Measurements from ENCODE around the gene MAPK1IP1L. TPM values are rescaled to one million over a fixed set of nuclear protein-coding genes. Genes with fewer than 3 reads are reported as not detected.

The MAPK1IP1L gene
- total and polyA plus RNA-seq, 2 of the 4 experiments (the other 2 are of a cell fraction) = 44.8 to 168 TPM

- Histone ChIP-seq H3K4ac (ENCODE audit: low read depth, low read length) (no peak overlapping the region), H3K9me1 (ENCODE audit: insufficient read depth, low read length) (peaks cover 7% of the 10 kb centered on the region; the same call in 1 of the 2 replicates), H3K27ac (ENCODE audit: insufficient read depth, low read length) (no peak overlapping the region), H3K23ac (ENCODE audit: low read depth, low read length) (no peak overlapping the region), H3K27me3 (ENCODE audit: control insufficient read depth, insufficient read depth, low read length) (no peaks in the 10 kb centered on the region), H3K18ac (ENCODE audit: low read depth, low read length) (no peak overlapping the region), H2BK20ac (ENCODE audit: low read depth, low read length) (no peak overlapping the region), H4K8ac (ENCODE audit: low read depth in 2 of 2, low read length in 2 of 2) (no peak overlapping the region), H2BK5ac (ENCODE audit: low read depth, low read length, poor library complexity, severe bottlenecking) (no peak overlapping the region), H2AK9ac (replicated peaks; ENCODE audit: low read depth, low read length, poor library complexity) (no peak overlapping the region), H3K14ac (replicated peaks; ENCODE audit: low read depth, low read length) (no peak overlapping the region), H3K4me2 (ENCODE audit: low read depth, low read length) (no peak overlapping the region), H3K9ac (ENCODE audit: low read depth, low read length) (no peak overlapping the region), H2BK15ac (ENCODE audit: low read depth, low read length) (no peak overlapping the region), H4K5ac (ENCODE audit: low read depth, low read length) (no peak overlapping the region), H2AFZ (replicated peaks; ENCODE audit: low read length, poor library complexity) (no peak overlapping the region), H4K91ac (ENCODE audit: insufficient read depth, low read depth, low read length) (no peak overlapping the region), H3K79me1 (ENCODE audit: low read depth in 1 of 2, low read length in 2 of 2) (peaks cover 18 to 50% of the 10 kb centered on the region in 2 experiments), H3K4me3 (ENCODE audit: insufficient read depth, low read depth, low read length) (no peak overlapping the region), H3K36me3 (ENCODE audit: control insufficient read depth, insufficient read depth, low read length) (peaks cover 31% of the 10 kb centered on the region), H3K4me1 (ENCODE audit: control insufficient read depth, insufficient read depth, low read length) (peaks cover 2% of the 10 kb centered on the region), H2AK5ac (ENCODE audit: low read depth, low read length) (no peak overlapping the region), H2BK120ac (ENCODE audit: low read depth, low read length) (no peak overlapping the region), H4K20me1 (ENCODE audit: insufficient read depth, low read length) (peaks cover 79% of the 10 kb centered on the region), H3K56ac (ENCODE audit: extremely low read depth, insufficient read depth, low read length) (no peak overlapping the region), H3K9me3 (ENCODE audit: control insufficient read depth, insufficient read depth, low read length) (peaks cover 3% of the 10 kb centered on the region; the same call in 1 of the 2 replicates)
- in situ Hi-C loops (cut with MboI; ENCODE audit: low sequenced_read_pairs) = no loop called here
- dilution Hi-C loops (cut with HindIII; ENCODE audit: low sequenced_read_pairs, unreplicated experiment) = no loop called here
- CTCF ChIA-PET = interaction anchor here (0.5 kb wide), 1 partner anchor 20 kb away, joined by 4 read pairs; no protein-coding TSS in a partner anchor
- WGBS, 2 experiments (ENCODE audit: extremely low coverage in 2 of 2, insufficient read length in 1 of 2) = 100% methylated on average over 2 of the region's 5 CpGs; no CpG with 5 or more reads in 1 of the 2 experiments
- peak; percentile 35; the same call in 1 of the 2 replicates for ATAC-seq (ENCODE audit: low read depth)
- intact Hi-C loops (cut with micrococcal nuclease) = no loop called here
- DNase-seq = no peak
- TF ChIP-seq MXI1 (IDR thresholded peaks at IDR 0.05; ENCODE audit: borderline replicate concordance, low read depth, low read length) (no peak), MAFK (IDR thresholded peaks at IDR 0.05; ENCODE audit: low read depth, low read length) (no peak), RFX5 (IDR thresholded peaks at IDR 0.05; ENCODE audit: low read depth, low read length) (no peak), POLR2A (IDR thresholded peaks at IDR 0.05; ENCODE audit: low read depth, low read length) (no peak), ELK1 (IDR thresholded peaks at IDR 0.05; ENCODE audit: borderline replicate concordance, low read depth, low read length) (no peak)
- POLR2A ChIA-PET (ENCODE audit: unreplicated experiment) = interaction anchor here (0.6 kb wide), 1 partner anchor 100 kb away, joined by 9 read pairs; no protein-coding TSS in a partner anchor
- no TSS peak for BruUV-seq (replicated peaks)
These were observed 7.9 kb downstream of the MAPK1IP1L start for GRCh38 chr14:55059333-55059732.

Measured in IMR-90 (cell line).